ENCODE measurements around the gene EYS.

DNA sequence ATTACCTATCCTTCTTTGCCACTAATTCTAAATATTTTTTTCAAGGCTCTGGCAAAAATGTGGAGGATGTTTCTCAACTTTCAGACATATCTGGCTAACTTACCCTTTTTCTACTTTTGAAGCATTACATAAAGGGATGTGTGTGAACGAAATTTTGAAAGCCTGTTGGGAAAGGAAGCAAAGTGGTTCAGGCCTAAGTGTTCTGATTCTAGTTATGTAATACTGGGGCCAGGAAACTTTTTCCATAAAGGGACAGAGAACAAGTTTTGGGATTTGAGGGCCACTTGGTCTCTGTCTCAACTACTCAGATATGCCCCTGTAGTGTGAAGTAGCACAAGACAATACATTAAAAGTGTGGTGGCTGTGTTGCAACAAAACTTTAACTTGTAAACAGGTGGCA is 1349.6 kb downstream of the EYS start:
- TF ChIP-seq, protein P1, sequence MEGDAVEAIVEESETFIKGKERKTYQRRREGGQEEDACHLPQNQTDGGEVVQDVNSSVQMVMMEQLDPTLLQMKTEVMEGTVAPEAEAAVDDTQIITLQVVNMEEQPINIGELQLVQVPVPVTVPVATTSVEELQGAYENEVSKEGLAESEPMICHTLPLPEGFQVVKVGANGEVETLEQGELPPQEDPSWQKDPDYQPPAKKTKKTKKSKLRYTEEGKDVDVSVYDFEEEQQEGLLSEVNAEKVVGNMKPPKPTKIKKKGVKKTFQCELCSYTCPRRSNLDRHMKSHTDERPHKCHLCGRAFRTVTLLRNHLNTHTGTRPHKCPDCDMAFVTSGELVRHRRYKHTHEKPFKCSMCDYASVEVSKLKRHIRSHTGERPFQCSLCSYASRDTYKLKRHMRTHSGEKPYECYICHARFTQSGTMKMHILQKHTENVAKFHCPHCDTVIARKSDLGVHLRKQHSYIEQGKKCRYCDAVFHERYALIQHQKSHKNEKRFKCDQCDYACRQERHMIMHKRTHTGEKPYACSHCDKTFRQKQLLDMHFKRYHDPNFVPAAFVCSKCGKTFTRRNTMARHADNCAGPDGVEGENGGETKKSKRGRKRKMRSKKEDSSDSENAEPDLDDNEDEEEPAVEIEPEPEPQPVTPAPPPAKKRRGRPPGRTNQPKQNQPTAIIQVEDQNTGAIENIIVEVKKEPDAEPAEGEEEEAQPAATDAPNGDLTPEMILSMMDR (conservative IDR thresholded peaks at IDR 0.05; ENCODE audit: low read length), result no peak
- TF ChIP-seq EZH2phosphoT487 (IDR thresholded peaks at IDR 0.05; ENCODE audit: borderline replicate concordance), result no peak

Data from Loucy (cell line).